ENCODE measurements around the gene KCNK10.

DNA sequence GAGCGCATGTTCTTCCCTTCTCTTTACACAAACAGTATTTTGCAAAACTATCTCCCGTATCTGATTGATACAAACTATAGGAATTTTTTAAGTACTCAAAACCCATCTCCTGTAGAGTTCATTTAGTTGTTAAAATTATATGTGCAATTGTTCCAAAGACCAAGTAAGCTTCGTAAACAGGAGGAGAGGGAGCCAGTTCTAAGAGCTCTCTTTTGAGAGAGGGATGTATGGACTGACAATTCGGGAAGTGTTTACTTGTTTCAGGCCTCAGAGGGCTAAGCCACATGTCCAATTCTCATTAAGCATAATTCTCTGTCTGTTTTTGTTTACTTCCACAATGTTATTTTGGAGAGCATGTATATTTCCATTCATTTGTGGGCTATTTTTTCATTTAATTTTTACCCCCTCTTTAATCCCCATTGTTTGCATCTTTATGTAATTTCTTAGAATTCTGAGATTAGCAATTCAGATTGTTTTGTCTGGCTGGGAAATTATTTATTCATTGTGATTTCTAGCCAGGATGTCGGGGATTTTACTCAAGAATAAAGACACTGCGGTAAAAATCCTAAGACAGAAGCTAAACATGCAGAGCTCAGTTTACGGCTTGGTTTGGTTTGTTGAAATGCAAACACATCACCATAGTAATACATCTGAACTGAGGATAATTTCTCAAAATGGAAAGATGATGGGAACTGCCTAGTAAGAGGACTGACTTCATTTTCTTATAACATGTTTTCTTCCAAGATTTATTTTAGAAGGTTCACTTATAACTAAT is 126.8 kb downstream of the KCNK10 start:
- no peak for TF ChIP-seq POLR2A (IDR thresholded peaks at IDR 0.05)
- TF ChIP-seq CTCF (IDR thresholded peaks at IDR 0.05): no peak
